ENCODE results near the gene RSL24D1.

GRCh38 chr15:55222588-55222987 is 25.8 kb upstream of the RSL24D1 start:
- no peak for TF ChIP-seq POLR2A (IDR thresholded peaks at IDR 0.05)
- no peak for TF ChIP-seq CTCF (IDR thresholded peaks at IDR 0.05)
